Esophagus (tissue), 2 donors: Measurements from ENCODE around the gene BNC2. TPM values are rescaled to one million over a fixed set of nuclear protein-coding genes. Genes with fewer than 3 reads are reported as not detected.

ENCODE experiments used
- H3K27ac ChIP-seq, 2 donors: one replicate each; pipeline ENCODE4 v1.5.1; 2013; ENCODE audit warnings: low read depth in 2 of 2, mild to moderate bottlenecking in 2 of 2, inconsistent platforms in 1 of 2, low read length in 1 of 2, moderate library complexity in 1 of 2
- H3K27me3 ChIP-seq, 2 donors: one replicate each; pipeline ENCODE4 v1.6.1; 2013; ENCODE audit warnings: low read length in 2 of 2, control low read depth in 1 of 2, mild to moderate bottlenecking in 1 of 2; ENCODE audit not compliant: insufficient read depth in 2 of 2, control insufficient read depth in 1 of 2
- H3K36me3 ChIP-seq, 2 donors: one replicate each; pipeline ENCODE4 v1.6.1; 2013; ENCODE audit warnings: low read length in 1 of 2; ENCODE audit not compliant: control insufficient read depth in 2 of 2, insufficient read depth in 2 of 2
- H3K4me1 ChIP-seq, 2 donors: one replicate each; pipeline ENCODE4 v1.6.1; 2013; ENCODE audit warnings: low read length in 1 of 2; ENCODE audit not compliant: control insufficient read depth in 2 of 2, insufficient read depth in 2 of 2
- H3K4me3 ChIP-seq, 2 donors: one replicate each; pipeline ENCODE4 v1.5.1; 2013; ENCODE audit warnings: low read length in 2 of 2, mild to moderate bottlenecking in 2 of 2, low read depth in 1 of 2, moderate library complexity in 1 of 2
- H3K9me3 ChIP-seq, 2 donors: one replicate each; pipeline ENCODE4 v1.6.1; 2013; ENCODE audit warnings: mild to moderate bottlenecking in 2 of 2, low read depth in 1 of 2, low read length in 1 of 2, moderate library complexity in 1 of 2; ENCODE audit not compliant: control insufficient read depth in 2 of 2, insufficient read depth in 1 of 2
- WGBS, 2 donors: extraction: QIAGEN DNeasy Blood & Tissue Kit; methylation state at CpG; one replicate each; pipeline ENCODE4 v1.1.7; 2013; 5-methylcytosine and 5-hydroxymethylcytosine counted together
- polyA plus RNA-seq, 2 donors: library from polyadenylated mRNA; stranded (reverse); fragments of 200-250 nt; gene quantifications; one replicate each; pipeline ENCODE4 v1.2.3, GENCODE V29; 2013
- donor health status: healthy with polysubstance abuse.
- donor health status: Bipolar disorder and iron deficiency.

BNC2 gene
- polyA plus RNA-seq, 2 donors: 1.1 to 1.6 TPM

DNA sequence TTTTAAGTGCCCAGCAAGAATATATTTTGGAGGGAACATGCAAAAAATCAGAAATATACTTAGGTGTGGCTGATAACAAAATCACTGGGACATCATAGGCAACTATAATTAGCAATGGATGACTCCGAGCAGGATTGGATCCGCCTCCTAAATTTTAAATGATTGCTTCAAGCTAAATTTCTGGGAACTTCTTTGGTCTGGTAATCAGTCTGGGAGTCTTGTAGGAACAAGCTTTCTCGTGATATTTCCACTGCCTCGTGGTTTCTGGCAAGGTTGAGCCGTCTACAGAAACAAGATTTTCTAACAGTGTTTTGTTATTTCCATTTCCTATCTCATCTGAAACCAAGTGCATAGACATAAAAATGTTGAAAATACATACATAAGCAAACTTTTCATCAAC, 232.6 kb downstream of the BNC2 start:
- no peaks in the 10 kb centered on the region for H3K9me3 ChIP-seq
- H3K27ac ChIP-seq: no peak overlapping the region
- 44 to 50% methylated on average over 5 of the region's 5 CpGs for WGBS, 2 donors
- H3K4me3 ChIP-seq: no peak overlapping the region
- H3K27me3 ChIP-seq: no peaks in the 10 kb centered on the region
- no peaks in the 10 kb centered on the region for H3K36me3 ChIP-seq
- no peaks in the 10 kb centered on the region for H3K4me1 ChIP-seq

DNA sequence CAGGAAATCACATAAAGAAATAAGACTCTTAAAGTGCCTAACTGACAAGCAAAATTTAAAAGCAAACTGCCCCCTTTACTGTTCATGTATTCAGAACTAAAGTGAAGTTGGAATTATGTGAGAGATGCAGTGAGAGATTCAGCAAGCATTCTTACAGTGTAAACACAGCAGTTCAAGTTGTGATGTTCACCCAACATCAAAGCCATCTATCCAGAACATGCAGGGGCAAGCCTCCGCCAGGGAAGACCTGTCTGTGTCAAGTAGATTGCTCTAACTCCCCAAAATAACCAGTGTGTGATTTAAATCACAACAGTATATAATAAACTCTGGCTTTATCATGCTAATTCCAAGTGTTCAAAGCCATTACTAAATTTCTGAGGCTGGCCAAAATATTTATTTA, 233.3 kb downstream of the BNC2 start:
- Histone ChIP-seq H3K9me3 (no peaks in the 10 kb centered on the region), H3K27me3 (no peaks in the 10 kb centered on the region), H3K4me3 (no peak overlapping the region), H3K4me1 (no peaks in the 10 kb centered on the region), H3K27ac (no peak overlapping the region), H3K36me3 (no peaks in the 10 kb centered on the region)
- WGBS, 2 donors: 33 to 72% methylated on average over 1 of the region's 1 CpG

DNA sequence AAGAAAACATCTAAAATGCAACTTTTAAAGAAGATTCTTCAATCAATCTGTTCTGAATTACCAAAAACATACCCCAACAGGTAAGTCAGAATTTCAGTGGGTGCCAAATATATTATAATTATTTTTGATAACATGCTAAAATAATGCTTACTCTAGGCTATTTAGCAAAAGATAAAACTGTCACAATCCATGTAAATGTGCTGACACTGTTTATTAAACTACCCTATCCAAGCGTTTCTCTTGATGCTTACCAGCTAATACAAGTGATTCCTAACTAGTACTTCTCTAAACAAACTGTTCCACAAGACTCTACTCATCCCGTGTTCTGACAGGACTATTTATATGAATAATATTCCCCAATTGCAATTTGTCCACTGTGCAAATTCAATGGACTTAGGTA, 236.7 kb downstream of the BNC2 start:
- H3K36me3 ChIP-seq: no peaks in the 10 kb centered on the region
- WGBS, 2 donors: 67 to 69% methylated on average over 2 of the region's 2 CpGs
- no peak overlapping the region for H3K27ac ChIP-seq
- H3K4me3 ChIP-seq: no peak overlapping the region
- H3K9me3 ChIP-seq: no peaks in the 10 kb centered on the region
- no peaks in the 10 kb centered on the region for H3K4me1 ChIP-seq
- H3K27me3 ChIP-seq: no peaks in the 10 kb centered on the region

DNA sequence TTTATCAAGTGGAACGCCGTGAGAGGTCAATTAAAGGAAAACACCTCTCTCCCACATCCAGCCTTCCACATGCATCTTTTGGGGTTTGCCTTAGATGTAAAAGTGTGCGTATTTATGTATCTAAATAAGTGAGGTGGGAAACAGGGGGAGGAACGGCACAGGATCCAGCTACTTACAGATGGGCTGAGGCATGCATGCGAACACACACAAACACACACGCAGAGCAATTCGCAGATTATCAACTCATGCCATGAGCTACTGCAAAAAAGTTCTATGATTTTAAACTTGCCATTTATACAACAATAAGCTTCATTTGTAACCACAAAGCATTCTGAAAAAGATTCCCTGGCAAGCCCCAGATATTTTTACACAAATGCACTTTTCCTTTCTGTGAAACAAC, 242.1 kb downstream of the BNC2 start:
- Histone ChIP-seq H3K36me3 (no peaks in the 10 kb centered on the region), H3K4me1 (peaks cover 0 to 3% of the 10 kb centered on the region in 2 donors), H3K27ac (peak overlapping the region in 1 of 2 donors; percentile 13), H3K27me3 (no peaks in the 10 kb centered on the region), H3K4me3 (no peak overlapping the region), H3K9me3 (no peaks in the 10 kb centered on the region)
- WGBS, 2 donors: 82 to 85% methylated on average over 7 of the region's 7 CpGs

DNA sequence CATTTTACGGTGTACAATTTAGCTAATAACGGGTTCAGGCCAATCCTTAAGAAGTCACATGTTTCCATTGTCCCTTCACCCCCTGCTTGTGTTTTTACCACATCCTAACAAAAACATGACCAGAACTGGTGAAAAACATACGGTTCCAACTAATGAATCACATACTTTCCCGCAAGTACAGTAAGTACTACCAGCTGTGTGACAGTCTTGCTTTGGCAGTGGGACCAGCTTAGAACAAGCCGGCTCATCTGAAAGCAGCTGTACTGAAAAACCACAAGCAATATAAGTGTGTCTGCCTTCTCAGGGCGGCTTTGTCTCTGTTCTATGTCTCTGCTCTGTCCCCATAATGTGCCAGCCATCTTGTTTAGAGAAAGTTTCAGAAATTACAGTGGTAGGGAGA, 242.5 kb downstream of the BNC2 start:
- Histone ChIP-seq H3K4me1 (peaks cover 0 to 3% of the 10 kb centered on the region in 2 donors), H3K9me3 (no peaks in the 10 kb centered on the region), H3K4me3 (no peak overlapping the region), H3K27ac (peak overlapping the region in 1 of 2 donors; percentile 21), H3K36me3 (no peaks in the 10 kb centered on the region), H3K27me3 (no peaks in the 10 kb centered on the region)
- 64 to 66% methylated on average over 6 of the region's 6 CpGs for WGBS, 2 donors

DNA sequence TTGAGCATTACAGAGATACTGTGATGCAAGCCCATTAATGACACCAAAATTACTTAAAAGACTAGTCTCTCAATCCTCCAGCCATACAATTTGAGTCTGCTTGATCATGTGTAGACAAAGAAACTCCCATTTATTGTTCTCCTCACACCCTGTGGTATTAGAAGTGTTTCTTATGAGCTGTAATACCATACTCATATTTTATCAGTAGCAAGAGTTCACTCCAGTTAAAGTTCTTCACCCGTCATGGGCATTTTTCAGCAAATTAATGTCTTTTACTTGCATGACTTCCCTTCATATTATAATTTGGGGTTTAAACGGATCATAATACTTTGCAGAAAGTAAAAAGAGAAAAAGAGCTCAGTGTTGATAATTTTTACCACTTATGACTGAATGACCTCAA, 242.9 kb downstream of the BNC2 start:
- 64 to 77% methylated on average over 2 of the region's 2 CpGs for WGBS, 2 donors
- no peak overlapping the region for H3K27ac ChIP-seq

DNA sequence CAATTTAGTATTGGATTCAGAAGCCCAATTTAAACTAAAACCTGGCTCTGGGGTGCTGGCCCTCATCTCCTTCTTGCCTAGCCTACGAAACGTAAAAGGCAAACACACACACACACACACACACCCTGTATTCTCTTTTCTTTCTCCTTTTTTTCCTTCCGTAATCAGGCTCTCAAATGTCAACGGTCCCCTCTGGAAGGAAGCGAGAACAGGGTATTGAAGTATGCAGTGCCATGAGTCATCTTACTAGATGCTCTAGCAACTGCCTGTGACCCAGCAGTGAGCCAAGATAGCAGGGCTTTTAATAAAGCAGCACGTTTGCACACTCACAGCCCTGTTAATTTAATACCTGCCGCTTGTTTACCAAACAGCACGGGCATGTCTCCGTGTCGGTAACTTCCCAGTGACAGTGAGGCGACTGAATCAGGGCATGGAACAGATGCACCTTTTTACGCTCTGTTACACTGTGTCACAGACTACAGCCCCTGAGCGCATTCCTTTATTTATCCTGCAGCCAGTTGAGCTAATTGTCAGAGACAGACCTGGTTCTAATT, 243.8 kb downstream of the BNC2 start:
- Histone ChIP-seq H3K4me1 (peaks cover 0 to 3% of the 10 kb centered on the region in 2 donors), H3K36me3 (no peaks in the 10 kb centered on the region), H3K27me3 (no peaks in the 10 kb centered on the region), H3K4me3 (no peak overlapping the region), H3K9me3 (no peaks in the 10 kb centered on the region), H3K27ac (peak overlapping the region in 1 of 2 donors; percentile 31)
- WGBS, 2 donors: 31 to 45% methylated on average over 13 of the region's 13 CpGs

More for the DNA sequence above, 242.9 kb downstream of the BNC2 start:
- no peaks in the 10 kb centered on the region for H3K27me3 ChIP-seq
- no peaks in the 10 kb centered on the region for H3K9me3 ChIP-seq
- no peaks in the 10 kb centered on the region for H3K36me3 ChIP-seq
- H3K4me1 ChIP-seq: peaks cover 0 to 3% of the 10 kb centered on the region in 2 donors
- no peak overlapping the region for H3K4me3 ChIP-seq

DNA sequence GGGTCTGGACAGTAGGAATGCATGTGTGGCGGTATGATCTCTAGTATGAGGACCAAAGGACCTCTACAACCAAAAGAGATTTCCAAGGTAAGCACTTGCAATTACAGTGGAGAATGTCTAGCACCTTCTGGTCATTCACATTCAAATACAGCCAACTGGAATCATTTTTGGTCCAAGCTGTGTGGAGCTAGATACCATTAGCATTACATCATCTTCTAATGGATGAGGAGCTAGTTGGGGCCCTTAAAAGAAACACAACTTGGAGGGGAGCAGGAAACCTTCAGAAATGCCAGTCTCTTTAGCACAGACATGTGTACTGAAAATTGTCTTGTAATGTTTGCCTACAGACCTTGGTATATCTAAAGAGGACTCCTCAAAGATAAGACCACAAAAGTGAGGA, 244.7 kb downstream of the BNC2 start:
- Histone ChIP-seq H3K4me1 (peaks cover 0 to 3% of the 10 kb centered on the region in 2 donors), H3K9me3 (no peaks in the 10 kb centered on the region), H3K36me3 (no peaks in the 10 kb centered on the region), H3K4me3 (no peak overlapping the region), H3K27ac (no peak overlapping the region), H3K27me3 (no peaks in the 10 kb centered on the region)
- WGBS, 2 donors: 80 to 92% methylated on average over 1 of the region's 1 CpG

DNA sequence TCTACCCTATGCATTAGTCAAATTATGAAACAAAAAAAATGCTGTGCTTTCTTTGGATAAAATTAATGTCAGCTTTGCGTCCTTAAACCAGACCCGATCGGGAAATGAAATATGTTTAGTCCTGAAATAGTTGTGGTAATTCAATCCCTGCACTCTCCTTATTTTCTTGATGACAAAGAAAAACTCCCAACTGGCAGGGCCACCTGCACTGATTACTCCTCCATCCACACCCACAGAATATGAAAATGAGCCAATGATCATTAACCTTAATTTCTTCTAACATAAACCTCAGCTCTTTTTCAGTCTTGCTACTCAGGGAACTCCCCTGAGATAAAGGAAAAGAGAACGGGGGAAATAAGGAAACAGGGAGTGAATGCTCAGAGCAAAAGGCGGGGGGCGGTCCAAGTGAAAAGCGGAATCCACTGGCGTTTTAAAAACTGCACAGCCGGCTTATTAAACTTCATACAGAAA, 245.3 kb downstream of the BNC2 start:
- H3K4me3 ChIP-seq: no peak overlapping the region
- H3K27me3 ChIP-seq: no peaks in the 10 kb centered on the region
- no peaks in the 10 kb centered on the region for H3K9me3 ChIP-seq
- peaks cover 0 to 3% of the 10 kb centered on the region in 2 donors for H3K4me1 ChIP-seq
- H3K36me3 ChIP-seq: no peaks in the 10 kb centered on the region
- H3K27ac ChIP-seq: no peak overlapping the region
- WGBS, 2 donors: 72 to 74% methylated on average over 9 of the region's 9 CpGs

DNA sequence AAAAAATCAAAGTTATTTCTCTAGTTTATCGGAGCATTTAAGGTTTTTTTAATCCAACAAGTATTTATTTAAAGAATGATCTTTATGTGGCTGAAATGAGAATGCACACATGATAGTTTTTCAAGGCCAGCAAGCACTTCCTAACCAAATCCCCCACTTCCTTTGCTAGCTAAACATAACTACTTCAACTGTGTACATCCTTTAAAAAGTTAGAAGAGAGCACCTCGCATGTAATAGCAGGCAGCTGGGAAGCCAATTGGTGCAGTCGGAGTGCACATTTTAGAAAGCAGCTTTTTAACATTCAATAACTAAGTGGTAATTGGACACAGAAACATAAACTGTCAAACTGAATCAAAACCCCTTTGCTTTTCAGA, 245.7 kb downstream of the BNC2 start:
- 59 to 68% methylated on average over 3 of the region's 3 CpGs for WGBS, 2 donors
- H3K4me3 ChIP-seq: no peak overlapping the region
- H3K36me3 ChIP-seq: no peaks in the 10 kb centered on the region
- no peaks in the 10 kb centered on the region for H3K27me3 ChIP-seq
- H3K27ac ChIP-seq: no peak overlapping the region
- H3K9me3 ChIP-seq: no peaks in the 10 kb centered on the region
- H3K4me1 ChIP-seq: peaks cover 0 to 3% of the 10 kb centered on the region in 2 donors
